GM10847 (cell line): Measurements from ENCODE around the gene PLCB1.

Source experiments
- POLR2A ChIP-seq: IDR thresholded peaks from 2 replicates; pipeline ENCODE4 v1.6.1; 2011; ENCODE audit not compliant: insufficient read length; ENCODE audit errors: extremely low read depth

The PLCB1 gene

DNA sequence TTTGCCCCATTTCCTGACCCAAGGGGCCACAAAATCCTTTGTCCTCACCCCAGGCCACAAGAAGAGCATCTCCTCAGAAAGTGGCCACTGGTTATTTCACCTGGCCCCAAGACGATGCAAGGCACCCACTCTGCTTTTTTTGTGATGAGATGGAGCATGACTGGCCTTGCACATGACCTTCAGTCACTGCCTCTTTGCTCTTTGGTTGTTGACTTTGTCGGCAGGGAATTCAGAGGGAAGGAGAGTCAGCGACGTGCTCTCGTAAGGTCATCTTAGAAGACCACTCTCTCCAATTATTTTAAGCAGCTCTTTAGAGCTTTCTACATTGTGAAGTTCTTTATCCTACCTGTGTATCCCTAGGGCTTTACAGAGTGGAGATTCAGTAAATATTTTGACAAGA lies 306.7 kb downstream of the PLCB1 start:
- no peak for TF ChIP-seq POLR2A

DNA sequence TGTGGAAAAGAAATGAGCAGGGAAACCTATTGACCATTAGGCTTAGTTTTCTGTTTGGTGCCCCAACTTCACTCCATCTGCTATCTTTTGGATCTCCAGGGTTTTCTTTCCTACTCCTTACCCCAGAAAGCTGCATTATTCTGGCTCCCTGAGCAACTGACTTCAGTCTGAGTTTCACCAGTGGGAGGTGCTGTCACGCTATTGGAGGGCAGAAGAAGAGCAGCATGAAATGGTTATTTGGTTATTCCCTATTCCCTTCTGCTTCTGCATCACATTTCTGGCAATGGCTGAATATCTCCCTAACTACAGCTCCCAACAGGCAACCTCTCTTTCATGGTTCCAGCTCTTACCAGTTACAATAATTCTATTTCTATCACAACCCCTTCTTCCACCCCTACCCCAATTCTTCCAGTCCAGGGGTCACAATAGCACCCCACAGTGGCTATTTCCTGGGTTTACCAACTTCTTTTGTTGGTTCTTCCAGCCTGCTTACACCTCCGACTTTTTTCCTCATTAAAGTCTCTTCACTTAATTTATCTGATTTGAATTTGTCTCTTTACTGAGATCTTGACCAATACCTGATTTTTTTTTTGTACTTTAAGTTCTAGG lies 311.5 kb downstream of the PLCB1 start:
- no peak for TF ChIP-seq POLR2A

DNA sequence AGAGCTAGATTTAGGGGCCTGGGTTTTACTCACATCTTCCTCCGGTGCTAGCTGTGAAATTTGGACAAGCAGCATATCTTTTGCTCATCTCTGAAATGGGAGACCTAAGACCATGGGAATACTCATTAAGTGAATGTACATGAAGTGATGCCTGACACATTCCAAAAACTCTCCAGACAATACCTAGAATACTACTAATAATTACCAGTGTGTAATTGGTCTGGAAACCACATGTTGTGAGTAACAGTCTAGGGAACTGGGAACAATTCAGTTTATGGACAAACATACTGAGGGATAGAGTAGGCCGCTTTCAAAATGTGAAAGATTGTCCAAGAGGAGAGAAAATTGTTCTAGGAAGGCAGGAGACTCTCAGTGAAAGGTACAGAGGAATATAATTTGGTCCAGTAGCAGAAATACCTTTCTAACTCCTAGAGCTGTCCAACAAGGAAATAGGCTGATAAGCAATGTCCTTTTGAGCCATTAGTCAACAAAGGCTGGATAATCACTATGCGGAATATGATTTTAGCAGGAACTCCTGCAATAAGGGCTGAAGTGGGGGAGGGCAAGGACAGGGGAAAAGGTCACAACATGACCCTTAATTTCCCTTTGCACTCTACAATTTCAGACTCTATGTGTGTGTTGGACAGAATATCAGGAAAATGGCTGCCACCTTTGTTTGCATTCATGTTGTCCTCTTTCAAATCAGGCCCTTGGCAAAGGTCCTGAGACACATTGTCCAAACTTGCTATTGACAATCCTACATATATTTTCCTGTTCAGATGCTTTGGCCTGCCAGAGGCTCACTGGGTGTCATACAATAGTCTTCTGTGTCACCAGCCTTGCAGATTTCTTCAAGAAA lies 315.4 kb downstream of the PLCB1 start:
- TF ChIP-seq POLR2A: no peak

DNA sequence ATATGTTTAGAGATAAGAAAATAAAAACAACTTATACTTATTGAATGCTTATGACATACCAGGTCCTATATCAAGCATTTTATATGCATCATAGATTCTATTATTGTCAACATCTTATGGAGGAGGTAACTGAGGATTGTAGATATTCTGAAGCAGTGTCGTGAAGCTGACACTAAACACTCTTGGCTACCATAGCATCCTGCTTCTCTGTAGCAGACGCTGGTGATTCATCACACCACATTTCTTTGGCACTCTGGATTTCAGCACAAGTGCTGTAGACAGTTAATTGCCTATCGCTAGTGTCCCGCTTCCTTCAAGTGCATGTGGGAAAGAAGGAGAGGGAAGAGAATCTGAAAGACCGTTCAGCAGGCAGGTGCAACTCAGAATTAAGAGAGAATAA lies 317.1 kb downstream of the PLCB1 start:
- TF ChIP-seq POLR2A: no peak

DNA sequence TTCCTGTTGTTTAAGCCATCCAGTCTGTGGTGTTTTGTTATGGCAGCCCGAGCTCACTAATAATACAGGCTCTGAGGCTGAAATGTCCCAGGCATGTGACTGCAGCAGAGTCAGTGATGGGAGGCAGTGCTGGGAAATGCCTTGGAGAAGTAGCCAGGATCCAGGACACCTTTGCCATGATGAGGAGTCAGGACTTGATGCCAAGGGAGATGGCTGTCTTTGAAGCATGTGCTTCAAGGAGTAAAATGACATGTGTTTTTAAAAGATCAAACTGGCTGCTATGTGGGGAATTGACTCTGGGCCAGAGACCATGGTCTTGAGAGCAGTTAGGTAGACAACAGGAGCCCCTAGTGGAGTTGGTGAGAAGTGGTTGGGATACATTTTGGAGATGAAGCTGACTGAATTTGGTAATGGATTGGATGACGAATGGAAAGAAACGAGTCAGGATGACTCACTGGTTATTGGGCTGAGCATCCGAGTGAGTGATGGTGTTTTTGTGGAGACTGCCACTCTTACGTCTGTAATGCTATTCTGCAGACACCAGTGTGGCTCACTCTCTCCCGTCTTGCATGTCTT lies 322.2 kb downstream of the PLCB1 start:
- TF ChIP-seq POLR2A: no peak

DNA sequence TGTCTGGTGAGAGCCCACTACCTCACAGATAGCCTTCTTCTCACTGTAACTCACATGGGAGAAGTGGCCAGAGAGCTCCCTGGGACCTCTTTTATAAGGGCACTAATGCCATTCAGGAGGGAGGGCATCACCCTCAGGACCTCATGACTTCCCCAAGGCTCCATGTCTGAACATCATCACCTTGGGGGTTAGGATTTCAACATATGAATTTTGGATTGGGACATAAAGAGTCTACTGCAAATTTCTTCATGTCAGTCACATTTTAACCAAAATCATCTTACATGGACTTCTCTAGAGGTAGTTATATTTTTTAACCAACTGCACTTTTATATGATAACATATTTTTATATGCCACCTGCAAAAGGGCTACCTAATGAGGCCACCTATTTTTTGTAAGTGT lies 324.7 kb downstream of the PLCB1 start:
- no peak for TF ChIP-seq POLR2A

DNA sequence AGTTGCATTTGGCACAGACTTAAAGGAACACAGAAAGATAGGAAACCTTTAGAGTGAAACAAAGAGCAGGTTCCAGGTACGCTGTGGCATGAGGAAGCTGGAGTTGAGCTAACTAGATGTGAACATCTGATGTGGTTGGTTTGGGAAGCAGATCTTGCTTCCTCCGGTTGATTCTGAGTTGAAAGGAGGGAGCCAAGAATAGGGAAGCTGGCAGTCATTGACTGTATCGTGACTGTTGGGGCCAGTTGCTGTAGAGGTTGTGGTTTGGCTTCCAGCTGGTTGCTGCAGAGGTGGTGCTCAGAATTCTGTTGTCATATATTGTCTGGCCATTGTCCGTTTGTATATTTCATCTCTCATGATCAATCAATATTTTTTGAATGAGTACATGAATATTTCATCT lies 325.9 kb downstream of the PLCB1 start:
- no peak for TF ChIP-seq POLR2A

DNA sequence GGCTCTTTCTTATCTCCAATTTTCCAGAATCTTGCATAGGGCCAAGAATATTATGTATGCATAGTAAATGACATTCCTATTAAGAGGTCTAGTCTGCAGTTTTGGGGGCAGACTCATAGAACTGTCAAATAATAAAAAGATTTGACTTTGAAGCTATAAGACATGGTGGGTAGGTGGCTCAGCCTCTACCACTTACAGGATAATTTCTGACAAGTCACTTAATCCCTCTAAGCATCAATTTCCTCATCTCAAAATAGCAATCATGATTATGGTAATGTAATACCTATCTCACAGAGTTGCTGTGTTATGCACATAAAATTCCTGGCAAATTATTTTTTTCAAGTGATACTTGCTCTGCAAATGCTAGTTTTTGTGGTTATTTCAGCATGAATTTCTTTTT lies 329.1 kb downstream of the PLCB1 start:
- TF ChIP-seq POLR2A: no peak

DNA sequence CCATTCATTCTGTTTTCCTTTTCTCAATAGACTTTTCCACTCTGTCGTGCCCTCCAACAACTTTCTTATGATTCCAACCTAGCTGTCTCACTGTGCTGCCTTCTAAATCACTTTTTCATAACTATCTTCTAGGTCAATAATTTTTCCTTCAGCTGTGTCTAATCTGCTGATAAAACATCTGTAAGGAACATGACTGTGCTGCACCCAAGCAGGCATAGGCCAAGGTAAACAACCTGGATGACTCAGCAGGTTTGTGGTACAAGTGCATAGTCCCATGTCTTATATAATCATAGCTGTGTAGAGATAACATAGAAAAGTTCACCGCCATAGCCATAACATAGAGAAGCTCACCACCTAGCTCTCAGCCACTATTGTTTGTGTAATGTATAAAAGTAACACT lies 332.3 kb downstream of the PLCB1 start:
- TF ChIP-seq POLR2A: no peak

DNA sequence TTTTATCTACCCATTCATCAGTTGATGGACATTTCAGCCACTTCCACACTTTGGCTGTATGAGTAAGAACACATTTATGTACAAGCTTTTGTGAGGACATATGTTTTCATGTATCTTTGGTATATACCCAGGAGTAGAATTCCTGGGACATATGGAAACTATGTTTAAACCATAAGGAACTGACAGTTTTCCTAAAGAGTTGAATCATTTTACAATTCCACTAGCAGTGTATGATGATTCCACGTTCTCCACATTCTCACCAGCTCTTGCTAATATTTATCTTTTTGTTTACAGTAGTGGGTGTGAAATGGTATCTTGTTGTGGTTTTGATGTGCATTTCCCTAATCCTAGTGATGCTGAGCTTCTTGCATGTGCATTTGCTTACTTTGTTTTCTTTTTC lies 338.1 kb downstream of the PLCB1 start:
- TF ChIP-seq POLR2A: no peak

DNA sequence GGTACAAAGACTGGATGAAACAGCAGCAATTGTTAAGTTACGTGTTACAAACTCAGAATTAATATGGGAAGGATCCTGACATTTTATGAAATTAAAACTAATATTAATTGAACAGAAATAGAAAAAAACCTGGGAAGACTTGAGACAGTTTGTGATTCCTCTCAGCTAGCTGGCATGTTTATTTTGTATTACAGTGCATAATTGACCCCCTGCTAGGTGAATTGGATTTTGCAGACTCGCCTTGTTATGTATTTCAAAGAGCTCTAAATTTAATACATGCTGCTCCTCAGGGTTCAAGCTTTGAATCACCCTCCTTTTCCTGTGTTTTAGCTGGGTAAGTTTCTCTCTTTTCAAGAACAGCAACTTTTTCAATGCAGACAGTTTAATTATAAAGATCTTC lies 339.4 kb downstream of the PLCB1 start:
- no peak for TF ChIP-seq POLR2A

DNA sequence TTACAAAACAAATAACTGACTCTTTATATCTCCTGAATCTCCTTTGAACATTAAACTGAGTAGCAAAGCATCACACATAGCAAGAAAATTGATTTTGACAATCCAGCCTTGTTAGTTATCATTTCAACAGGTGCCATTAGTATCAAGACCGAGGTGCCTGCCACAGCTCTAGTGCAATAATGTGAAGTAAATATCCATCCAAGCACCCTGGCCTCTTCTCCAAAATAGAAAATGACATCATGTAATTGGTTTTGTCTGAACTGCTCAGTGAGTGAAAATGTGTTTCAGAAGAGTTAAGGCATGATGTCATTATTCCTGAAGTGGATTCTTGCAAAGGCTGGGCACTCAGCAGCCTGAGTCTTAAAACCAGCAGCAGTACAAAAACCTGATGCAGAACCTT lies 341.4 kb downstream of the PLCB1 start:
- no peak for TF ChIP-seq POLR2A

DNA sequence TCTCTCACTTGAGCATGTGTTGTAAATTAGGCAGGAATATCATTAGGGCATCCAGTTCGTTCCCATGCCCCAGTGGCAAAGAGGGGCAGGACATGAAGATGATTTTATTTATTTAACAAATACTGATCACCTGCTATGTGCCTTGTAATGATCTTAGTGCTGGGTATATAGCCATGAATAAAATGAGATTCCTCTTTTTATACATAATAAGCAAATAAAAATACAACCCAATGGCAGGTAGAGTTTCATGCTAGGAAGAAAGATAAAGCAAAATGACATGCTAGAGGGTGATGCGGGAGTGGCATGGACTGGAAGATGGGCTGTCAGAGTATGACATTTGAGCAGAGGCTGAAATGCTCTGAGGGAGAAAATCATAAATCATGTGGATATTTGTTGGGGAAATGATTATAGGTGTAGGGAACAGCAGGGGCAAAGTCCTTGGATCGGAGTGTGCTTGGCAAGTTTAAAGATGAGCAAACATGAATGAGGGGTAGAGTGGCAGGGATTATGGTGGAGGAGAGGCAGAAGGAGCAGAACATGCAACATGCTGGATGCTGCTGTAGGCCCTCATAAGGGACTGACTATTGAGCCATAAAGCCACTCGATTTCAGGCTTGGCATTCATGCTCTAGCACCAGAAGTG lies 342.1 kb downstream of the PLCB1 start:
- no peak for TF ChIP-seq POLR2A

DNA sequence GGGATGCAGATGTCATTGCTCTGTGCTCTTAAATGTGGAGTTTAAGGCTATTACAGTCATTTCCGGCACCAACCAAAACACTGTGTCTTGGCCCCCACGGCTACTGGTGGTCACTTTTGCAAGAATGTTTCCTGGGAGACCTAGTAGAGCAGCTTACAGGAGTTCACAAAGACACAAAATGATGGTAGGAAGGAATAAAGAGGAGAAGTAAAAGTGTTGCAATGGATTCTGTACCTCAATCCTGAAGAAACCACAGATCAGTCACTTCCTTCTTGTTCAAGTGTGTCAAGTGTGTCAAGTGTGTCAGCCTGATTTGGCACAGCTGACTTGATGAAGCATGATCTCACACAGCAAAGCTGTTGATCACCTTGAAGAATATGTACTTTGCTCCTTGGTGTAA lies 344.0 kb downstream of the PLCB1 start:
- no peak for TF ChIP-seq POLR2A

DNA sequence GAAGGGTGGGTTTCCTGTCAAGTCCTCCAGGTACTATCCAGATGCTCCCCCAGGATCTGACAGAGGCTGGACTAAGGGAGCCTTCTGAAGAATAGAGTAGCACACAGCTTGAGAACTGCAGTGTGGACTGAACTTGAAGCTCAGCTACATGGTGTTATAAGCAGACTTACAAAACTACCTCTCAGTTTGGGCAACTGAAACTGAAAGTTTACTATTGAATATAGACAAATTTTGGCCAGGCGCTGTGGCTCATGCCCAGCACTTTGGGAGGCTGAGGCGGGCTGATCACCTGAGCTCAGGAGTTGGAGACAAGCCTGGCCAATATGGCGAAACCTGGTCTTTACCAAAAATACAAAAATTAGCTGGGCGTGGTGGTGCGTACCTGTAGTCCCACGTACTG lies 348.5 kb downstream of the PLCB1 start:
- TF ChIP-seq POLR2A: no peak

DNA sequence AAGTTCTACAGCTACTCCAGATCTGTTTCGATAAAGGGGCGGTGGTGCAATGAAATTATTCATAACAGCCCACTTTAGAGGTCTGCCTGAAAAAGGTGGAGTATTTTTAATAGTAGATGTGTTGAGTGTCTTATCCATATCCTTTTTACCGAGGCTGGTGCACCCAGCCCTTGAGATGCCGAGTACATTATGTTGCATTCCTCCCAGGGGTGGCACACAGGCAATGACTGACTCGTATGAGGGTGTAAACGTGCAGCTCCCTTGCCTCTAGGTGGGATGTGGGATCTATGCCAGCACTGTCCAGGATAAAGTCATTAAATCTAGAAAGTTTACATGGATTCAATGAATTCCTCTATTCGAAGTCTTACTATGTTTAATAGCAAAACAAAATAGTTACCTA lies 355.6 kb downstream of the PLCB1 start:
- TF ChIP-seq POLR2A: no peak
